ENCODE measurements around the gene C4A.
A peak's percentile ranks its signal among the peaks of the same experiment; 100 is the strongest.
"Not testable (repeated sequence)": the region's sequence is repeated elsewhere in the genome, so short reads cannot be mapped to it uniquely, and the experiment has no call there.

The C4A gene

DNA sequence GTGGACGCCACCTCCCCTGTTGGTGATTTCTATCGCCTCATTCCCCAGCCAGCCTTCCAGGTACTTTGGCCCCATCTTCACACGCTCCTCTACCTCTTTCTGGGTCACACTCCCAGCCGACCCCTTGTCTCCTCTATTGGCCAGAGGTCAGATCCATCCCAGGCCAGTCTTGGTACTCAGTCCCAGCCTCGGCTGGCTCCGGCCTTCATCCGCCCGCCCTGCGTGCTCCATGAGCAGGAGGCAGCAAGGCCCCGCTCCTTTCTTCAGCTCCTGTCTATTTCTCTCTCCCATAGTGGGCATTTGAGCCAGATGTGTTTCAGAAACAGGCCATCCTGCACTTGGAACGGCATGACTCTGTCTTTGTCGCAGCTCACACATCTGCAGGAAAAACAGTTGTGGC is 20.2 kb upstream of the C4A start:
- no peak for DNase-seq (ENCODE audit: low read depth)

DNA sequence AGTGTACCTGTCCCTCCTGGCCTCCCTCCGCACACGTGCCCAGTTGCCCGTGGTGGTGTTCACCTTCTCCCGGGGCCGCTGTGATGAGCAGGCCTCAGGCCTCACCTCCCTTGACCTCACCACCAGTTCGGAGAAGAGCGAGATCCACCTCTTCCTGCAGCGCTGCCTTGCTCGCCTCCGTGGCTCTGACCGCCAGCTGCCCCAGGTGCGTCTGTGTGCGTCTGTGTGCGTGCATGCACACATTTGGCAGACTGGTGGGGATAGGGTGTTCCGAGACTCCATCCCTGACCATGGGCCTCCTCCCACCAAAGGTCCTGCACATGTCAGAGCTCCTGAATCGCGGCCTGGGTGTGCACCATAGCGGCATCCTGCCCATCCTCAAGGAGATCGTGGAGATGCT is 17.9 kb upstream of the C4A start:
- DNase-seq (ENCODE audit: low read depth), result no peak

DNA sequence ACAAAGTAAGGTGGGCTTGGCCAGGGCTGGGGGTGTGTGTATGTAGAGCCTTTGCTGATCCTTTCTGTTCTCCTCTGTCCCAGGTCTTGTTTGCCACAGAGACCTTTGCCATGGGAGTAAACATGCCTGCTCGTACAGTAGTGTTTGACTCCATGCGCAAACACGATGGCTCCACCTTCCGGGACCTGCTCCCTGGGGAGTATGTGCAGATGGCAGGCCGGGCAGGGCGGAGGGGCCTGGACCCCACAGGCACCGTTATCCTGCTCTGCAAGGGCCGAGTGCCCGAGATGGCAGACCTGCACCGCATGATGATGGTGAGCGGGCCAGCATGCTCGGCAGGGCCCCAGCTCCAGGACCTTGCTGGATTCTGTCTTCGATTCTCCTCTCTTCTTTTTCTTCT is 16.2 kb upstream of the C4A start:
- DNase-seq (ENCODE audit: low read depth), result no peak

DNA sequence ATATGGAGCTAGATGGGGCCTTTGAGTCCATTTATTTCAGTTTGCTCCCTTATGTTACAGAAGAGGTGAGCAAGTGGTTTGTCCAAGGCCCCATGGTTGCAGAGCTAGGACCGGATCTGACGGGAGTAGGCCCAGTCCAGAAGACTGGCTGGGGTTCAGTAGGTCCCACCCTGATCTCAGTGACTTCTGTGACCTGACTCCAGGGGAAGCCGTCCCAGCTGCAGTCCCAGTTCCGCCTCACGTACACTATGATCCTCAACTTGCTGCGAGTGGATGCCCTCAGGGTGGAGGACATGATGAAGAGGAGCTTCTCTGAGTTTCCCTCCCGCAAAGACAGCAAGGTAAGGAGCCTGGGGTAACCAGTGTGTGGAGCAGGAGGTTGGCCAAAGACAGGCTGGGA is 15.4 kb upstream of the C4A start:
- no peak for DNase-seq (ENCODE audit: low read depth)

DNA sequence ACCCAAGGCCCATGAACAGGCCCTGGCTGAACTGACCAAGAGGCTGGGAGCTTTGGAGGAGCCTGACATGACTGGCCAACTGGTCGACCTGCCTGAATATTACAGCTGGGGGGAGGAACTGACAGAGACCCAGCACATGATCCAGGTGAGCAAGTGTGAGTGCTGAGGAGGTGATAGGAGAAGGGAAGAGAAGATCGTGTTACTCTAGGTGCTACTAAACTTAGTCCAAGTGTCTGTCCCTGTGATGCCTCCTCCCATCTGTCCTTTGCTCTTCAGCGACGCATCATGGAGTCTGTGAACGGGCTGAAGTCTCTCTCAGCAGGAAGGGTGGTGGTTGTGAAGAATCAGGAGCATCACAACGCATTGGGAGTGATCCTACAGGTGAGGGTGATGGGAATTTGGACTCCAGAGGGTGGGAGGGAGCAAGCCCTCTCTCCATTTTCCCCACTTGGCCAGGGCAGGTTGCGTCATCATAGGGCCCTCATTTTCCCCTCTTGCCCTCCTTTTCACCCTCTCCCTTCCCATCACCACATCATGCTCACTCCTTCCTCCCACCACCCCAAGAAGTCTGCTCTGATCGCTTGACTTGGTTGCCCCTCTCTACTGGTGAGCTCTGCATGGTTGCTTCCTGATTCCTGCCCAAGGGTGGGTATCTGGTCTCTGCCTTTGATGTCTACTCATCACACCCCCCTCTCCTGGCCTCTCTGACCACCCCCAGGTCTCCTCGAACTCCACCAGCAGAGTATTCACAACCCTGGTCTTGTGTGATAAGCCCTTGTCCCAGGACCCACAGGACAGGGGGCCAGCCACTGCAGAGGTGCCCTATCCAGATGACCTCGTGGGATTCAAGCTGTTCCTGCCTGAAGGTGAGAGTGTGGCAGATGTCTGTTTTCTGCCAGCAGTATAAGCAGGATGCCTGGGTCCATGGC is 14.6 kb upstream of the C4A start:
- no peak for DNase-seq (ENCODE audit: low read depth)

DNA sequence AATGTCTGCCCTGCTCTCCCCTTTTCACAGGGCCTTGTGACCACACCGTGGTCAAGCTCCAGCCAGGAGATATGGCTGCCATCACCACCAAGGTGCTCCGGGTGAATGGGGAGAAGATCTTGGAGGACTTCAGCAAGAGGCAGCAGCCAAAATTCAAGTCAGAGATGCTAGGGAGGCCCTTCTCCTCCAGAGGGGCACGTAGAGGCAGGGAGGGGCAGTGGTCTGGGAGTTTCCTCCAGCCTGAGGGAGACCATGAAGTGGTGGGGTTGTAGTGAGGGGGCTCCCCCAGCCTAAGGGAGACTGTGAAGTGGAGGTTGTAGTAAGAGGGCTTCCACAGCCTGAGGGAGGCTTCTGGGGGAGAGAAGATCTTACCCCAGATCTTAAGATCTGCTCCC is 13.9 kb upstream of the C4A start:
- no peak for DNase-seq (ENCODE audit: low read depth)

DNA sequence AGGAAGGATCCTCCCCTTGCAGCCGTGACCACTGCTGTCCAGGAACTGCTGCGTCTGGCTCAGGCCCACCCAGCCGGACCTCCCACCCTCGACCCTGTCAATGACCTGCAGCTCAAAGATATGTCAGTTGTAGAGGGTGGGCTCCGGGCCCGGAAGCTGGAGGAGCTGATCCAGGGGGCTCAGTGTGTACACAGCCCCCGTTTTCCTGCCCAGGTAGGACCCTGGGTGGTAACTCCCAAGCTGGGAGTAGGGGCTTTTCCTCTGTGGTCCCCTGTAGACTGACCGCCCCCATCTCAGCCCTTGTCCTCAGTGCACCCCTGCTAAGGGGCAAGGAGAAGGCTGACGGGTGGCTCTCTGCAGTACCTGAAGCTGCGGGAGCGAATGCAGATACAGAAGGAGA is 13.5 kb upstream of the C4A start:
- no peak for DNase-seq (ENCODE audit: low read depth)

DNA sequence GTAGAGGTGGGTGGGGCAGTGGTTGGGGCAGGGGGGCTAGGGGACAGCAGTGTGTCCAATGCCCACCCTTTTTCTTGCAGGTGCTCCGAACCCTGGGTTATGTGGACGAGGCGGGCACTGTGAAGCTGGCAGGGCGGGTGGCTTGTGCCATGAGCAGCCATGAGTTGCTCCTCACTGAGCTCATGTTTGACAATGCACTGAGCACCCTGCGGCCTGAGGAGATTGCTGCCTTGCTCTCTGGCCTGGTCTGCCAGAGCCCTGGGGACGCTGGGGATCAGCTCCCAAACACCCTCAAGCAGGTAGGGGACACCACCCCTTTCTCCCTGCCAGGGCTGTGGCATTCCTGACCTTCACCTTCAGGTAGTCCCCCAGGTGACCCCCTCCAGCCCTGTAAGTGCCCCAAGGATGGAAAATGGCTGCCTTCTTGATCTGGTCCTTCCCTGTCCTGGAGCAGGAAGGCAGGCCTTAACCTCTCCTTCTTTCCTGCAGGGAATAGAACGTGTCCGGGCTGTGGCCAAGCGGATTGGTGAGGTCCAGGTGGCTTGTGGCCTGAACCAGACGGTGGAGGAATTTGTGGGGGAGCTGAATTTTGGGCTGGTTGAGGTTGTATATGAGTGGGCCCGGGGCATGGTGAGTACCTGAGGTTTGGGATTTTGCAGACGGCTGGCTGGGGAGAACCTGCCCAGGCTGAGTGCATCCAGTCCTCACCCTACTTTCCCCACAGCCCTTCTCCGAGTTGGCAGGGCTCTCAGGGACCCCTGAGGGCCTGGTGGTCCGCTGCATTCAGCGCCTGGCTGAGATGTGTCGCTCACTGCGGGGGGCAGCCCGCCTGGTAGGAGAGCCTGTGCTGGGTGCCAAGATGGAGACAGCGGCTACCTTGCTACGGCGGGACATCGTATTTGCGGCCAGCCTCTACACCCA is 12.8 kb upstream of the C4A start:
- DNase-seq (ENCODE audit: low read depth), result no peak

DNA sequence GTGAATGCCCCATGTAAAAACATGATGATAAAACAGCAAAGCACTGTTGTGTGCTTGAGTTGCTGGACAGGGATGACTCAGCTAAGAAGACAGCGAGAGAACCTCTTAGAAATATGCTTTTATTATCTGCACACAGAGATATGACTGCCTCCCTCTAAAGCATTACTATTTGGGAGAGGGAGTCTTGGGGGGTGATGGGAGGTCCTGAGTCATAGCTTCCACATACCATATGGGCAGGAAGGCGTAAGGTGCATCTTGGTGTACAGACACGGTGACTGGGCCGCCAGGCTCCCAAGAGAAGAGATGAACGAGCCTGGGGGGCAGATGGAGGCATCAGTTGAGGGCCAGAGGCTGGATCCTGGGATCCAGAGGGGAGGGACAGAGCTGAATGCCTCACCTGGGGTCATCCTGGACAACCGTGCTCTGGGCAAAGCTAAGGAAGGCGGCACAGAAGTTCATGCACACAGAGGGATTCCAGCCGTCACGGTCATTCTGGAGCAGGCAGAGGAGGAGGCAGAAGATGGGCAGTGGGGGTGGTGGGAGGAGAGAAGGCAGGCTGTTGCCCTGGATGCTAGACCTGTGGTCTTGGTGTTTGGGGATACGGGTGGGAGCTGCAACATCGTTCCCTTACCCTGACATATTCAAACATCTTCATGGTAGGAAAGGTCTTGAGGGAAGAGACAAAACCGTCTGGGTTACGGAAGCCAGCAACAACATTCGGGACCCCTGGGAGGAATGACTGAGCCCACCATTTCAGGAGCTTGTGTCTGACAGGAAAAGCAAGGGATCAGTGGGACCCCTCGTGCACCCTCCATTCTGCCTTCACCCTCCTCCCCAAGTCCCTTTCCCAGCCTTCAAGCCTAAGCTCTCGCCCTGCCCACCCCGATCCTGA is 11.9 kb upstream of the C4A start:
- DNase-seq (ENCODE audit: low read depth), result no peak

DNA sequence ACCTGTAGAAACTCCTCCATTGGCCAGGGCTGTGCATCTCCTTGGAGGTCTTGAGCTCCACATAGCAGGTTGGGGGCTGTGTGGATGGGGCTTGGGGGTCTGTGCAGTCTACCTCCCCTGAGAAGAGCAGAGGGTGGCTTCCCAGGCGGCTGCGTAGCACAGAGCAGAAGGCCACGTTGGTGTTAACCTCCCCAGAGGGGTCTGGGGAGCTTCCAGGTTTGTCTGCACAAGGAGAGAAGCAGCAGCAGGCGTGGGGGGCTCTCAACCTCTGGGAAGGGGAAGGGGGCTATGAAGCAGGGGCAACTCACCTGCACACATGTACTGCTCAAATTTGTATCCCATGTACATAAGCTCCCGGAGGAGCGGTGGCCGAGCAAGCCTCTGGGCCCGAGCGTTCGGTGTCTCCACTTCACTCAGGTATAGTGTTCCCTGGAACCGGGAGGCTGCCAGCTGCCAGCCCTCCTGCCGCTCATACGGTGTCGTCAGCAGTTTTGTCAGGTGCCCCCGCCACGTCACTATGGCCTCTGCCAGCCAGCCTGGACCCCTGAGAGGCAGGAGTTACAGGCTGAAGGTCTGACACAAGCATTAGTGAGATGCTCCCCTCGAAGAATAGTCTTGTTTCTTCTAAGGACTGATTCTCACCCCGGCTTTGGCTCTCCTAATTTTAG is 11.1 kb upstream of the C4A start:
- no peak for DNase-seq (ENCODE audit: low read depth)

DNA sequence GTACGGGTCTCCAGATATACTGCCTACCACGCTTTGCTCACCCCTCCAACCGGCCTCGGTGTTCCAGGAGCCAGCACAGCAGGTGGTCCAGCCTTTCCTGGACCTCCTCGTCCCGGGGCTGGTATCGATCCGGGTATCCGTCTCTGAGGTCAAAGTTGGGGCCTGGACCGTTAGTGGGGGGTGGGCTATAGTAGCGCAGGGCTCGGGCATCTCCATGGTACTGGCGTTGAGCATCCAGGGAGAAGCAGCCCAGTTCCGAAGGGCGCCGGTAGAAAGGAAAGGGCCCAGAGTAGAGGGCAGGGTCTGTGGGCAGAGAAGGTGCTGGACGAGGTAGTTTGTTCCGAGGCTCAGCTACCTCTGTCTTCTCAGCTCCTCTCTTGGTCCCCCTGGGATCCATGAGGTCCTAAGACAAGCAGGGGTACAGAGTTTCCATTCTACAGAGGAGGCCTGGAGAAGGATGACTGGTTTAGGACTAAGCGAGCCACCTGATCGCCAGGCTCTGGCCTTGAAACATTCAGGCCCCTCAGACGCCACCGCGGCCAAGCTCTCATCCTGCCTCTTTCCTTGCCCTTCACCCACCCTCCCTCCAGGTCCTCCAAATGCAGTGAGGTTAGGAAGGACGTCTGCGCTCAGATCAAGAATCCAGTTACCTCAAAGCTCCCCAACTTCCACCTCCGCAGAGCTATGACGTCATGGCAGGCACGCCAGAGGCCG is 10.4 kb upstream of the C4A start:
- DNase-seq (ENCODE audit: low read depth), result no peak

DNA sequence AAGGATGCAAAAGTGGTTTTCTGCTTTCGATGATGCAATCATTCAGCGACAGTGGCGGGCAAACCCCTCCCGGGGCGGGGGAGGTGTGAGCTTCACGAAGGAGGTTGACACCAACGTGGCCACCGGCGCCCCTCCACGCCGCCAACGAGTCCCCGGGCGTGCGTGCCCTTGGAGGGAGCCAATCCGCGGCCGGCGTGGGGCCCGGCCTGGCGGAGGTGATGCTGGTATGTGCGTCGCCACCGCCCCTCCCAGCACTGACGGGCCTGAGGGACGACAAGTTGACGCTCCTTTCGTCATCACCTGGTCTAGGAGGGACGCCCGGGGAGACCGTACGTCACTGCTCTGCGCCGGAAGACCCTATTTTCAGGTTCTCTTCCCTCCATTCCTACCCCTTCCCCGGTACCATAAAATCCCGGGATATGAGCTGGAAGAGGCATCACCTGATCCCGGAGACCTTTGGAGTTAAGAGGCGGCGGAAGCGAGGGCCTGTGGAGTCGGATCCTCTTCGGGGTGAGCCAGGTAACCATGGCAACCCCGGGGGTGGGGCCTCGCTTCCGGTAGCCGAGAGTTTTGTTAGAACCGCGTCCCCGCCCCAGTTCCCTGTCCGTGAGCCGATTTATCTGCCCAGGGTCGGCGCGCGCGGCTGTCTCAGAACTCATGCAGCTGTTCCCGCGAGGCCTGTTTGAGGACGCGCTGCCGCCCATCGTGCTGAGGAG is 9.7 kb upstream of the C4A start, which contains the start of gene DXO:
Gene DXO (minus strand): TSS at position 146 of the 716 bp plus-strand sequence. CDS start 463 bp downstream, outside the sequence.
- DNase-seq (ENCODE audit: low read depth), result peak; percentile 94

DNA sequence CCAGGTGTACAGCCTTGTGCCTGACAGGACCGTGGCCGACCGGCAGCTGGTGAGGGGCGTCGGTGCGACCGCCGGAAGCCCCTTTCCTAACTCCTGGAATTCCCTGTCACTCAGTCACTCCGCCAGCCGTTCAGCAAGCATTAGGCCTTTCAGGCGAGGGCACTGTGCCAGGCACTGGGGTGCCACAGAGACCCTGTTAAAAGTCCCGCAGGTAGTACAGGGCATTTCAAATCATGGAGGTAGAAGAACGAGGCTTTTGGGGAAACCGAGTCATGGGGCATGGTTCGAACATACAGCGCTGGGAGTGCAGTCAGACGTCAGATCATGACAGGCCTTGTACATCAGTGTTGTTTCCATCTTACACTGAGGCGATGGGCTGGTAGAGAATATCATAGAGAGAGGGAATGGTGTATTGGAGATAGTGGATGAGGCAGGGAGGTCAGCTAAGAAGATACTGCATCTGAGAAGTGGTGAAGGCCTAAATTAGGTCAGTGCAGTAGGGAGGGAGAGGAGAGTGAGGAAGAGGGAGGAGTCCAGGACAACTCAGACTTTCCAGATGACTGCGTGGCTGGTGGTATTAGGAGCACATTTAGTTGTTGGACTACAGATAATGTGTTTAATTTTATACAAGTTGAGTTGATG is 9.0 kb upstream of the C4A start:
- no peak for DNase-seq (ENCODE audit: low read depth)

DNA sequence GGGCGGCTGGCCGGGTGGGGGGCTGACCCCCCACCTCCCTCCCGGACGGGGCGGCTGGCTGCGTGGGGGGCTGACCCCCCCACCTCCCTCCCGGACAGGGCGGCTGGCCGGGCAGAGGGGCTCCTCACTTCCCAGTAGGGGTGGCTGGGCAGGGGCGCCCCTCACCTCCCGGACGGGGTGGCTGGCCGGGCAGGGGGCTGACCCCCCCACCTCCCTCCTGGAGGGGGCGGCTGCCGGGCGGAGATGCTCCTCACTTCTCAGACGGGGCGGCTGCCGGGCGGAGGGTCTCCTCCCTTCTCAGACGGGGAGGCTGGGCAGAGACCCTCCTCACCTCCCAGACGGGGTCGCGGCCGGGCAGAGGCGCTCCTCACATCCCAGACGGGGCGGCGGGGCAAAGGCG is 5.8 kb upstream of the C4A start:
- DNase-seq (ENCODE audit: low read depth), result not testable (repeated sequence)

DNA sequence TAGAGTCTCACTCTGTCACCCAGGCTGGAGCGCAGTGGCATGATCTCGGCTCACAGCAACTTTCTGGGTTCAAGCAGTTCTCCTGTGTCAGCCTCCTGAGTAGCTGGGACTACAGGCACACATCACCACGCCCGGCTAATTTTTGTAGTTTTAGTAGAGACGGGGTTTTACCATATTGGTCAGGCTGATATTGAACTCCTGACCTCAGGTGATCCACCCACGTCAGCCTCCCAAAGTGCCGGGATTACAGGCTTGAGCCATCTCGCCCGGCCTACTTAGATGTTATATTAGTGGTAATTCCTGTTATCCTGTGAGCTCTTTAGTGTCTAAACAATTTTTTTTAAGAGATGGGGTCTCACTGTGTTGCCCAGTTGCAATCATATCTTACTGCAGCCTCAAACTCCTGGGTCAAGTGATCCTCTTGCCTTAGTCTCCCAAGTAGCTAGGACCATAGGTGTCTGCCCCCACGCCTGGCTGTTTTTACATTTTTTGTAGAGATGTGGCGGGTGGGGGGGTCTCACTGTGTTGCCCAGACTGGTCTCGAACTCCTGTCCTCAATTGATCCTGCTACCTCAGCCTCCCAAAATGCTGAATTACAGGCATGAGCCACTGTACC is 3.9 kb upstream of the C4A start:
- no peak for DNase-seq (ENCODE audit: low read depth)

DNA sequence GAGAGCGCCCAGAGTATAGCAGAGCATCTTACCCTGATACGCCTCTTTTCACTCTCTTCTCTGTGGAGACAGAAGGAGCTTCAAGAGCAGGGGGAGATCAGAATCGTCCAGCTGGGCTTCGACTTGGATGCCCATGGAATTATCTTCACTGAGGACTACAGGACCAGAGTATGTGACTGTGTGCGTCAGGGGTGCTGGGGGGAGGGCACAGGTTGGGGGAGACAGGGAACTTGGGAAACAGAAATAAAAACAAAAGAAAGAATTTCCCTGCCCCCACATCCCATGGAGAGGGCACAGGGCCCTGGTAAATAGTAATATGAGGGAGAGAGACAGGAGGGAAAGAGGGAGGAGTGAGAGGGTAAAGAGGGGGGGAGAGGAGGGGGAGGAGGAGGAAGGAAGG is 3.0 kb upstream of the C4A start:
- DNase-seq (ENCODE audit: low read depth), result no peak

DNA sequence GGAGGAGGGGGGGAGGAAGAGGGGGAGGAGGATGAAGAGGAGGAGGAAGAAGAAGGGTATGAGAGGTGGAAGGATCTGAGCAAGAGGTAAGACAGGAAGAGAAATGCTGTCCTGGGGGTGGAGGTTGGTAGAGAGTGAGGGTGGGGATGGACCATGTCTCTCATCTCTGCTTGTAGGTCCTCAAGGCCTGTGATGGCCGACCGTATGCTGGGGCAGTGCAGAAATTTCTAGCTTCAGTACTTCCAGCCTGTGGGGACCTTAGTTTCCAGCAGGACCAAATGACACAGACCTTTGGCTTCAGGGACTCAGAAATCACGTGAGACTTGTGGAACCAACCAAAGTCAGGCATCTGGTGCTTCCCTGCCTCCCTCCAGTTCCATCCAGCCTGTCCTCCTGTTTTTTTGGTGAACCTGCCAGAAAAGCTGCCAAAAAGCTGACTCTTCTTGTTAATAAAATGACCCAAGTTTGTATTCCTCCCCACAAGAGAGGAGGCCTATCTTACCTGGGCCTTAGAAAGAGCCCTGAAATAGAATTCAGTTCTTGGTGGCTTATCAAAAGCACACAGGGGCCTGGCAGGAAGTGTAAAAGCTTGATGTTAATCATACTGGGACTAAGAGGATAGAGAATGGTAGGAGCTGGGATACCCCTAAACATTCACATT is 2.5 kb upstream of the C4A start:
- no peak for DNase-seq (ENCODE audit: low read depth)

DNA sequence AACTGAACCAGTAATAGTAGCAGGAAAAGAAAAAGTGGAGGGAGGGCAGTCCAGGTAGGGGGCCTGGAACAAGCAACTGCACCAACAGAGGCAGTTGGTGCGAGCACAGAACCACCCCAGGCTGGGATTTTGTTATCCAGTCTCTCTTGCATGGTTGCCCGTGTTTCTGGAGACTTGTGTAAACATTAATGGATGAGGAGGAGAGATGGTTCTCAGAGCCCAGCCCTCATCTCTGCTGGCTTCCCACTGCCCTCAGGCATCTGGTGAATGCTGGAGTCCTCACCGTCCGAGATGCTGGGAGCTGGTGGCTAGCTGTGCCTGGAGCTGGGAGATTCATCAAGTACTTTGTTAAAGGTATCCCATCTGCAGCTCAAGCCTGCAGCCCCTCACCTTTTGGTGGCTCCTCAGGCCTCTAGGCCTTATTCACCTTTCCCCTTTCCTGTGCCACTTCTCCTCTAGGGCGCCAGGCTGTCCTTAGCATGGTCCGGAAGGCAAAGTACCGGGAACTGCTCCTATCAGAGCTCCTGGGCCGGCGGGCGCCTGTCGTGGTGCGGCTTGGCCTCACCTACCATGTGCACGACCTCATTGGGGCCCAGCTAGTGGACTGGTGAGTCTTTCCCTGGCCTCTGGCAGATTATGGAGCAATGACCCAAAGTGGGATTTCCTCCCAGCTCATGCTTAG is 1.5 kb upstream of the C4A start:
- DNase-seq (ENCODE audit: low read depth), result not testable (repeated sequence)
